ENCODE measurements around the gene KEL.

The KEL gene

GRCh38 chr7:143003393-143004051, 41.4 kb upstream of the KEL start:
- Histone ChIP-seq H2AFZ (ENCODE audit: low read length) (peak overlapping the region; percentile 89), H3K9me3 (replicated peaks; ENCODE audit: insufficient read depth, low read length) (no peaks in the 10 kb centered on the region), H3K4me1 (ENCODE audit: low read length) (peaks cover 5% of the 10 kb centered on the region), H3K4me3 (ENCODE audit: low read length) (peak overlapping the region; percentile 50), H3K36me3 (replicated peaks; ENCODE audit: insufficient read depth, low read length) (no peaks in the 10 kb centered on the region), H4K20me1 (ENCODE audit: insufficient read depth, low read length) (no peaks in the 10 kb centered on the region), H3K79me2 (ENCODE audit: low read length) (no peaks in the 10 kb centered on the region), H3K4me2 (ENCODE audit: low read depth, low read length) (peak overlapping the region; percentile 79), H3K27ac (ENCODE audit: low read length) (no peak overlapping the region), H3K9me2 (replicated peaks; ENCODE audit: insufficient read depth, low read length) (no peaks in the 10 kb centered on the region), H3K9ac (ENCODE audit: low read length) (peak overlapping the region; percentile 14; the same call in 1 of the 2 replicates), H3K27me3 (replicated peaks; ENCODE audit: insufficient read depth, low read length) (no peaks in the 10 kb centered on the region), H3F3A (ENCODE audit: insufficient read depth, low read length) (no peaks in the 10 kb centered on the region)
- DNase-seq = peak; percentile 77
- no peak for TF ChIP-seq EZH2 (optimal IDR thresholded peaks at IDR 0.05; ENCODE audit: low read depth, low read length)
- TF ChIP-seq CTCF (IDR thresholded peaks at IDR 0.05; ENCODE audit: low read length) = peak; percentile 96

- TF ChIP-seq EZH2phosphoT487 (IDR thresholded peaks at IDR 0.05; ENCODE audit: low read length) (no peak), EZH2 (optimal IDR thresholded peaks at IDR 0.05; ENCODE audit: low read depth, low read length) (no peak), CTCF (IDR thresholded peaks at IDR 0.05; ENCODE audit: low read length) (no peak)
- peak overlapping the region; percentile 89 for H2AFZ ChIP-seq (ENCODE audit: low read length)
- peak overlapping the region; percentile 14; the same call in 1 of the 2 replicates for H3K9ac ChIP-seq (ENCODE audit: low read length)
- H4K20me1 ChIP-seq (ENCODE audit: insufficient read depth, low read length) = no peaks in the 10 kb centered on the region
- no peaks in the 10 kb centered on the region for H3K36me3 ChIP-seq (replicated peaks; ENCODE audit: insufficient read depth, low read length)
- peak overlapping the region; percentile 50 for H3K4me3 ChIP-seq (ENCODE audit: low read length)
- H3K9me3 ChIP-seq (replicated peaks; ENCODE audit: insufficient read depth, low read length) = no peaks in the 10 kb centered on the region
- peak overlapping the region; percentile 79 for H3K4me2 ChIP-seq (ENCODE audit: low read depth, low read length)
- H3K27me3 ChIP-seq (replicated peaks; ENCODE audit: insufficient read depth, low read length) = no peaks in the 10 kb centered on the region
- H3F3A ChIP-seq (ENCODE audit: insufficient read depth, low read length) = no peaks in the 10 kb centered on the region
- no peaks in the 10 kb centered on the region for H3K79me2 ChIP-seq (ENCODE audit: low read length)
- no peak for DNase-seq
- peaks cover 5% of the 10 kb centered on the region for H3K4me1 ChIP-seq (ENCODE audit: low read length)
- no peak overlapping the region for H3K27ac ChIP-seq (ENCODE audit: low read length)
- no peaks in the 10 kb centered on the region for H3K9me2 ChIP-seq (replicated peaks; ENCODE audit: insufficient read depth, low read length)
Observed at GRCh38 chr7:143002898-143003297, 40.7 kb upstream of the KEL start.

GRCh38 chr7:143002106-143002505, 39.9 kb upstream of the KEL start:
- Histone ChIP-seq H3K27ac (ENCODE audit: low read length) (no peak overlapping the region), H3K4me1 (ENCODE audit: low read length) (peaks cover 5% of the 10 kb centered on the region), H2AFZ (ENCODE audit: low read length) (no peak overlapping the region), H3K27me3 (replicated peaks; ENCODE audit: insufficient read depth, low read length) (no peaks in the 10 kb centered on the region), H3K79me2 (ENCODE audit: low read length) (no peaks in the 10 kb centered on the region), H3K9me3 (replicated peaks; ENCODE audit: insufficient read depth, low read length) (no peaks in the 10 kb centered on the region), H3K4me2 (ENCODE audit: low read depth, low read length) (no peak overlapping the region), H3K4me3 (ENCODE audit: low read length) (no peak overlapping the region), H3K36me3 (replicated peaks; ENCODE audit: insufficient read depth, low read length) (no peaks in the 10 kb centered on the region), H3K9ac (ENCODE audit: low read length) (no peak overlapping the region), H4K20me1 (ENCODE audit: insufficient read depth, low read length) (no peaks in the 10 kb centered on the region), H3F3A (ENCODE audit: insufficient read depth, low read length) (no peaks in the 10 kb centered on the region), H3K9me2 (replicated peaks; ENCODE audit: insufficient read depth, low read length) (no peaks in the 10 kb centered on the region)
- peak; percentile 61 for DNase-seq
- TF ChIP-seq EZH2phosphoT487 (IDR thresholded peaks at IDR 0.05; ENCODE audit: low read length) (no peak), EZH2 (optimal IDR thresholded peaks at IDR 0.05; ENCODE audit: low read depth, low read length) (no peak), CTCF (IDR thresholded peaks at IDR 0.05; ENCODE audit: low read length) (peak; percentile 66)
